GM21786 (cell line): ENCODE measurements around the gene MSH5.
"Not testable (repeated sequence)": the region's sequence is repeated elsewhere in the genome, so short reads cannot be mapped to it uniquely, and the experiment has no call there.

Experiments used
- ATAC-seq: cut with Tn5 transposase; IDR thresholded peaks from one replicate; pipeline ENCODE4 v1.9.1; 2021; ENCODE audit not compliant: unreplicated experiment

Gene MSH5

GRCh38 chr6:31776989-31777666, 37.3 kb downstream of the MSH5 start, which contains the start of gene VWA7:
TSS of gene VWA7 (minus strand) at chr6:31777328. CDS start at chr6:31776779, 549 bp downstream.
- peak; percentile 81 for ATAC-seq

GRCh38 chr6:31777667-31778050, 37.9 kb downstream of the MSH5 start:
- ATAC-seq, result no peak

GRCh38 chr6:31778193-31778592, 38.4 kb downstream of the MSH5 start:
- no peak for ATAC-seq

GRCh38 chr6:31778999-31779885, 39.4 kb downstream of the MSH5 start:
- ATAC-seq, result no peak

GRCh38 chr6:31779908-31780307, 40.1 kb downstream of the MSH5 start:
- no peak for ATAC-seq

- no peak for ATAC-seq
Observed at GRCh38 chr6:31780507-31781243, 40.9 kb downstream of the MSH5 start.

GRCh38 chr6:31781244-31782125, 41.7 kb downstream of the MSH5 start:
- no peak for ATAC-seq

GRCh38 chr6:31782126-31782855, 42.5 kb downstream of the MSH5 start:
- no peak for ATAC-seq

GRCh38 chr6:31784098-31784925, 44.5 kb downstream of the MSH5 start:
- no peak for ATAC-seq

- ATAC-seq, result no peak
Observed at GRCh38 chr6:31785475-31785874, 45.7 kb downstream of the MSH5 start.

- no peak for ATAC-seq
Observed at GRCh38 chr6:31791324-31792089, 51.7 kb downstream of the MSH5 start.

GRCh38 chr6:31792090-31792374, 52.2 kb downstream of the MSH5 start:
- ATAC-seq, result no peak

- ATAC-seq, result no peak
Observed at GRCh38 chr6:31792761-31793171, 53.0 kb downstream of the MSH5 start.

- ATAC-seq, result not testable (repeated sequence)
Observed at GRCh38 chr6:31793927-31794245, 54.1 kb downstream of the MSH5 start.

GRCh38 chr6:31794294-31794865, 54.6 kb downstream of the MSH5 start:
- no peak for ATAC-seq

- peak; percentile 24 for ATAC-seq
Observed at GRCh38 chr6:31794866-31795615, 55.2 kb downstream of the MSH5 start.

- ATAC-seq, result peak; percentile 77
Observed at GRCh38 chr6:31795616-31796298, 56.0 kb downstream of the MSH5 start, which contains the start of gene VARS1. TSS of gene VARS1 (minus strand) at chr6:31795752. CDS start at chr6:31795217, 535 bp downstream.
